ENCODE data around the gene GAB2.
A peak's percentile ranks its signal among the peaks of the same experiment; 100 is the strongest.
"Not testable (repeated sequence)": the region's sequence is repeated elsewhere in the genome, so short reads cannot be mapped to it uniquely, and the experiment has no call there.

GAB2 gene

GRCh38 chr11:78187366-78188285 is 230.0 kb downstream of the GAB2 start:
- DNase-seq (ENCODE audit: low read depth in 2 of 2), result peak; percentile 59 to 68

GRCh38 chr11:78181185-78181584 is 236.4 kb downstream of the GAB2 start:
- DNase-seq (ENCODE audit: low read depth in 2 of 2), result no peak

GRCh38 chr11:78180751-78181150 is 236.9 kb downstream of the GAB2 start:
- DNase-seq (ENCODE audit: low read depth in 2 of 2), result no peak

GRCh38 chr11:78179459-78180071 is 238.1 kb downstream of the GAB2 start:
- DNase-seq (ENCODE audit: low read depth in 2 of 2), result no peak

- DNase-seq (ENCODE audit: low read depth in 2 of 2), result no peak
Observed at GRCh38 chr11:78177216-78177615, 240.4 kb downstream of the GAB2 start.

- no peak for DNase-seq (ENCODE audit: low read depth in 2 of 2)
Observed at GRCh38 chr11:78176605-78177141, 240.9 kb downstream of the GAB2 start.

GRCh38 chr11:78175862-78176261 is 241.8 kb downstream of the GAB2 start:
- DNase-seq (ENCODE audit: low read depth in 2 of 2), result not testable (repeated sequence)

GRCh38 chr11:78171951-78172350 is 245.7 kb downstream of the GAB2 start:
- no peak for DNase-seq (ENCODE audit: low read depth in 2 of 2)

- no peak for DNase-seq (ENCODE audit: low read depth in 2 of 2)
Observed at GRCh38 chr11:78170874-78171549, 246.6 kb downstream of the GAB2 start.

GRCh38 chr11:78170413-78170812 is 247.2 kb downstream of the GAB2 start:
- DNase-seq (ENCODE audit: low read depth in 2 of 2), result no peak

GRCh38 chr11:78168539-78169477 is 248.8 kb downstream of the GAB2 start:
- no peak for DNase-seq (ENCODE audit: low read depth in 2 of 2)

GRCh38 chr11:78166855-78167469 is 250.7 kb downstream of the GAB2 start:
- no peak for DNase-seq (ENCODE audit: low read depth in 2 of 2)

Data from stimulated activated CD4-positive, alpha-beta T cell treated with anti-CD3 and anti-CD28 coated beads, Interleukin-4, amount 100 ng/mL, for 48 hours (primary cell).